Neural crest cell (in vitro differentiated cells): ENCODE measurements around the gene HELB. TPM values are rescaled to one million over a fixed set of nuclear protein-coding genes. Genes with fewer than 3 reads are reported as not detected.

Source experiments
- DNase-seq: peaks from one replicate; pipeline ENCODE4 v3.0.0; 2021; ENCODE audit warnings: low read depth, mixed read lengths, low spot score
- H3K27ac Mint-ChIP-seq: one replicate; pipeline ENCODE4 v1.8.0; 2021; ENCODE audit warnings: mild to moderate bottlenecking, mixed read lengths; ENCODE audit not compliant: unreplicated experiment
- H3K27me3 Mint-ChIP-seq: 2 replicates; pipeline ENCODE4 v1.8.0; 2021; ENCODE audit warnings: low read depth, mild to moderate bottlenecking, mixed read lengths
- H3K36me3 Mint-ChIP-seq: 2 replicates; pipeline ENCODE4 v1.8.0; 2021; ENCODE audit warnings: low read depth, mild to moderate bottlenecking, mixed read lengths
- H3K4me1 Mint-ChIP-seq: 2 replicates; pipeline ENCODE4 v1.8.0; 2021; ENCODE audit warnings: mixed read lengths
- H3K4me3 Mint-ChIP-seq: one replicate; pipeline ENCODE4 v1.8.0; 2021; ENCODE audit warnings: mild to moderate bottlenecking, mixed read lengths
- H3K9me3 Mint-ChIP-seq: 2 replicates; pipeline ENCODE4 v1.8.0; 2021; ENCODE audit warnings: mixed read lengths
- total RNA-seq: library from RNA; stranded (reverse); gene quantifications from 2 replicates; pipeline ENCODE4 v1.2.1, GENCODE V29; 2021
- TF ChIP-seq, protein P1 (sequence below): fragments of 200-600 bp; sonication (generic); conservative IDR thresholded peaks from 2 replicates; pipeline ENCODE4 v1.5.0; 2021; ENCODE audit warnings: antibody characterized with exemption, mild to moderate bottlenecking

The HELB gene
- total RNA-seq, 1 donor from 2014 or later, result 4.6 TPM

DNA sequence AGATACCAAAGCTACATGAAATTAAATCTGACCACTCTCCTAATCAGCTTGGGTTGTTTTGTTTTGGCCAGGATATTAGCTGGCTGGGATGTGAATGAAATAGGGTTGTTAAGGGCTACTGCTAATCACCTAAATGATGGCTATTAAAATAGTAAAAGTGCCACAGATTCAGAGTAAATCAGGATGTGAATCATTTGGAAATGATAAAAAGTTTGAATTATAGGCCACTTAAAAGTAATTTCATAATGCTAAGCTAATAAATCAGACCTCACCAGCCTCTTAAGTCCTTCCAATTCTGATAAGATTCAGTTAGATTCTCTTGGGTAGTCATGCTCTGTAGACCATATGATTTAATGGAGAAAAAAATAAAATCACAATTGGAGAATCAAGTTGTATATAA is 12.0 kb downstream of the HELB start:
- Mint-ChIP-seq H3K36me3 (peaks cover 7% of the 10 kb centered on the region), H3K9me3 (no peaks in the 10 kb centered on the region), H3K4me3 (no peak overlapping the region), H3K4me1 (peaks cover 4% of the 10 kb centered on the region), H3K27ac (no peak overlapping the region), H3K27me3 (no peaks in the 10 kb centered on the region)
- DNase-seq, result no peak
- TF ChIP-seq, protein P1, sequence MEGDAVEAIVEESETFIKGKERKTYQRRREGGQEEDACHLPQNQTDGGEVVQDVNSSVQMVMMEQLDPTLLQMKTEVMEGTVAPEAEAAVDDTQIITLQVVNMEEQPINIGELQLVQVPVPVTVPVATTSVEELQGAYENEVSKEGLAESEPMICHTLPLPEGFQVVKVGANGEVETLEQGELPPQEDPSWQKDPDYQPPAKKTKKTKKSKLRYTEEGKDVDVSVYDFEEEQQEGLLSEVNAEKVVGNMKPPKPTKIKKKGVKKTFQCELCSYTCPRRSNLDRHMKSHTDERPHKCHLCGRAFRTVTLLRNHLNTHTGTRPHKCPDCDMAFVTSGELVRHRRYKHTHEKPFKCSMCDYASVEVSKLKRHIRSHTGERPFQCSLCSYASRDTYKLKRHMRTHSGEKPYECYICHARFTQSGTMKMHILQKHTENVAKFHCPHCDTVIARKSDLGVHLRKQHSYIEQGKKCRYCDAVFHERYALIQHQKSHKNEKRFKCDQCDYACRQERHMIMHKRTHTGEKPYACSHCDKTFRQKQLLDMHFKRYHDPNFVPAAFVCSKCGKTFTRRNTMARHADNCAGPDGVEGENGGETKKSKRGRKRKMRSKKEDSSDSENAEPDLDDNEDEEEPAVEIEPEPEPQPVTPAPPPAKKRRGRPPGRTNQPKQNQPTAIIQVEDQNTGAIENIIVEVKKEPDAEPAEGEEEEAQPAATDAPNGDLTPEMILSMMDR, result no peak

DNA sequence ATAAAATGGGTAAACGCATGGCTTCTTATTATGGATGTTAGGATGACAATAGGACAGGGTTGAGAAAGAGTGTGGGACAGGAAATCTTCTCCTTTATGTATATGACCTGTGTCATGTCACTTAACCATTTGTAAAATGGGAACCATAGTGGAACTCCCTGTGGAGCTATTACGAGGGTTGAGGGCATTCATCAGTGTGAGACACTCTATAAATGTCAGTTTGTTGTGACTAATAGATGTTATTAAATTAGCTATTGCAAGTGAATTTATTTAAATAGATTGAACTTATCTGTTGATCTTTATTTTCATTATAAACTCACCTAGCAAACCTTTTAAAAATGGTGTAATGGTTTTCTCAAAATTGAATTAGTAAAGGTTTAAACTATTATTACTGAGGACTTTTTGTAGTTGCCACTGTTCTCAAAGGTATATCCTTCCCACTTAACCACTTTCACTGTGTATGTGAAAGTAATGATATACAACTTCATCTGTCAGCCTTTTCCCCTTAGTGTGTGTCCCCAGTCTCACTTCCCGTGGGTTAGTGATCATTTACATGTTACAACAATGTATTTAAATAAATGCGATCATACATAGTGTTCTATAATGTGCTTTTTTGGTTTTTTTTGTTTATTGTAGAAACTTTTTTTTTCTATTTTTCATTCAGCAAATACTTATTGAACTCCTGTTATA is 17.1 kb downstream of the HELB start:
- H3K36me3 Mint-ChIP-seq, result no peaks in the 10 kb centered on the region
- no peak overlapping the region for H3K27ac Mint-ChIP-seq
- TF ChIP-seq, protein P1, result no peak
- no peaks in the 10 kb centered on the region for H3K27me3 Mint-ChIP-seq
- DNase-seq, result no peak
- H3K4me1 Mint-ChIP-seq, result peaks cover 5% of the 10 kb centered on the region
- H3K4me3 Mint-ChIP-seq, result no peak overlapping the region
- no peaks in the 10 kb centered on the region for H3K9me3 Mint-ChIP-seq

DNA sequence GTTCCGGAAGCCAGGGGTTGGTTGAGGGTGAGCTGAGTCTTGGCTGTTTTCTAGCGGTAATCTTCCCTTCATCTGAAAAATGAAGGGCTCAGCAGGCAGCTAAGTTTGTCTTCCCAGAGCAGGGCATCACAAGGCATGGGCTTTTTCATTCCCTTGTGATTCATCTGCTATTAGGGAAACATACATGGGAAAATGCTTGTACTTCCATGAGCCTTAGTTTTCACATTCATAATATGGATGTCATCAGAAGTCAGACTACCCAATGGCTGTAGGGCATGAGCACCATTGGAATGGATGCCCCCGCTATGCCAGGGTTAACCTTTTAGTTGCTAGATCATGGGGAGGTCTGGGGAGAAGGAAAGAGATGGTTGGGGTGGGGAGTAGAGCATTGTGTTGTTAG is 18.7 kb downstream of the HELB start:
- no peaks in the 10 kb centered on the region for H3K9me3 Mint-ChIP-seq
- no peak for DNase-seq
- peaks cover 5% of the 10 kb centered on the region for H3K4me1 Mint-ChIP-seq
- no peaks in the 10 kb centered on the region for H3K27me3 Mint-ChIP-seq
- no peak overlapping the region for H3K27ac Mint-ChIP-seq
- no peaks in the 10 kb centered on the region for H3K36me3 Mint-ChIP-seq
- TF ChIP-seq, protein P1, result no peak
- H3K4me3 Mint-ChIP-seq, result no peak overlapping the region

GRCh38 chr12:66321435-66321834 is 19.1 kb downstream of the HELB start:
- H3K4me3 Mint-ChIP-seq, result no peak overlapping the region
- no peak for DNase-seq
- no peaks in the 10 kb centered on the region for H3K36me3 Mint-ChIP-seq
- H3K9me3 Mint-ChIP-seq, result no peaks in the 10 kb centered on the region
- no peak overlapping the region for H3K27ac Mint-ChIP-seq
- no peaks in the 10 kb centered on the region for H3K27me3 Mint-ChIP-seq
- H3K4me1 Mint-ChIP-seq, result peaks cover 5% of the 10 kb centered on the region
- TF ChIP-seq, protein P1, result no peak

GRCh38 chr12:66323017-66323416 is 20.7 kb downstream of the HELB start:
- no peak for DNase-seq
- H3K27ac Mint-ChIP-seq, result no peak overlapping the region
- TF ChIP-seq, protein P1, result no peak
- H3K36me3 Mint-ChIP-seq, result no peaks in the 10 kb centered on the region
- no peak overlapping the region for H3K4me3 Mint-ChIP-seq
- H3K9me3 Mint-ChIP-seq, result no peaks in the 10 kb centered on the region
- H3K27me3 Mint-ChIP-seq, result no peaks in the 10 kb centered on the region
- peaks cover 5% of the 10 kb centered on the region for H3K4me1 Mint-ChIP-seq
